Left ventricle myocardium inferior (tissue), 1 donor: ENCODE data around the gene RCHY1. TPM values are rescaled to one million over a fixed set of nuclear protein-coding genes. Genes with fewer than 3 reads are reported as not detected.
"Not testable (repeated sequence)": the region's sequence is repeated elsewhere in the genome, so short reads cannot be mapped to it uniquely, and the experiment has no call there.

Experiments used
- DNase-seq: peaks from one replicate; pipeline ENCODE4 v3.0.0-alpha.2; 2020
- H3K27ac ChIP-seq: fragments of 200-600 bp; replicated peaks from 2 replicates; pipeline ENCODE4 v1.8.0; 2021
- H3K27me3 ChIP-seq: fragments of 200-600 bp; 2 replicates; pipeline ENCODE4 v1.8.0; 2021; ENCODE audit warnings: low read depth
- H3K36me3 ChIP-seq: fragments of 200-600 bp; 2 replicates; pipeline ENCODE4 v1.8.0; 2021
- H3K4me1 ChIP-seq: fragments of 200-600 bp; 2 replicates; pipeline ENCODE4 v1.8.0; 2021
- H3K4me3 ChIP-seq: fragments of 200-600 bp; 2 replicates; pipeline ENCODE4 v1.8.0; 2021; ENCODE audit warnings: mild to moderate bottlenecking, moderate library complexity
- H3K9me3 ChIP-seq: fragments of 200-600 bp; replicated peaks from 2 replicates; pipeline ENCODE4 v1.8.0; 2021
- CTCF ChIP-seq: fragments of 200-600 bp; IDR thresholded peaks from 2 replicates; pipeline ENCODE4 v1.8.0; 2021; ENCODE audit warnings: antibody characterized with exemption, mild to moderate bottlenecking, borderline replicate concordance
- intact Hi-C: fragments of 100-400 bp; cut with micrococcal nuclease; formaldehyde crosslinking; loops from one replicate; pipeline ENCODE4 v1.11.0; 2022
- total RNA-seq: library from RNA; stranded (reverse); fragmentation: NEBNext Ultra II Directional; extraction: Animal tissue kit (Norgen Biotek cat#: 25700); gene quantifications from one replicate; pipeline ENCODE4 v1.2.1, GENCODE V29; 2021
- donor health status: DM: no; HTN: yes; CAD: no; lungs with severe emphysema.

Gene RCHY1
- total RNA-seq, 1 donor from 2014 or later, result 42.6 TPM

GRCh38 chr4:75549019-75549418 is 34.8 kb upstream of the RCHY1 start:
- DNase-seq, result no peak
- H3K4me3 ChIP-seq, result no peak overlapping the region
- no peak for TF ChIP-seq CTCF
- intact Hi-C loops, result no loop called here
- H3K4me1 ChIP-seq, result no peaks in the 10 kb centered on the region
- peaks cover 17% of the 10 kb centered on the region for H3K36me3 ChIP-seq
- no peak overlapping the region for H3K27ac ChIP-seq
- H3K9me3 ChIP-seq, result no peaks in the 10 kb centered on the region
- H3K27me3 ChIP-seq, result no peaks in the 10 kb centered on the region

DNA sequence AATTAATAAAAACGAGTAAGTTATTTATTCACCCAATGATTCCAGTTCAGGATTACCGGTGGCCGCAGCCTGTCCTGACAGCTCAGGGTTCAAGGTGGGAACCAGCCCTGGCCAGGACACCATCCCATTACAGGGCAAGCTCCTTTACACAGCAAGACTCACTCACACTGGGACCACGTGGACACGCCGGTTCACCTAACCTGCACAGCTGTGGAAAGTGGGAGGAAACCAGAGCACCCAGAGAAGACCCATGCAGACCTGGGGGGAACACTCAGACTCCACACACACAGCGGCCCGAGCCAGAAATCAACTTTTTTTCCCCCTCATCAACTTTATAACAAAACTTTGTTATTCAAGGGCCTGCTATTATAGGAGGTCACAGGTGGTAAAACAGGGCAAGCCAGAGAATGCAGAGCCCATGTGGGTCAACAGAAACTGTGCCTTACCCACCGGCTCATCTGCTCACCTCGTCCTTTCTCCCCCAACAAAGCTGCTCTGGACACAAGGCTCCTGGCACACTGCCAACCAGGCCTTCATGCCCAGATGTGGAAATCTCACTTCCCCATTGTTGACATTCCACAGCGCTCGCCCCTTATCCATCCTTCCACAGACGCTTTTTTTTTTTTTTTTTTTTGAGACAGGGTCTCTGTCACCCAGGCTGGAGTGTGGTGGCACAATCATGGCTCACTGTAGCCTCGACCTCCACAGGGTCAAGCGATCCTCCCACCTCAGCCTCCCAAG is 33.6 kb upstream of the RCHY1 start:
- Histone ChIP-seq H3K36me3 (peaks cover 28% of the 10 kb centered on the region), H3K4me3 (no peak overlapping the region), H3K27ac (no peak overlapping the region), H3K9me3 (no peaks in the 10 kb centered on the region), H3K4me1 (no peaks in the 10 kb centered on the region), H3K27me3 (no peaks in the 10 kb centered on the region)
- no peak for TF ChIP-seq CTCF
- intact Hi-C loops, result no loop called here
- peak; percentile 44 for DNase-seq

GRCh38 chr4:75545526-75545925 is 31.3 kb upstream of the RCHY1 start:
- Histone ChIP-seq H3K9me3 (no peaks in the 10 kb centered on the region), H3K36me3 (peaks cover 40% of the 10 kb centered on the region), H3K4me3 (no peak overlapping the region), H3K27ac (no peak overlapping the region), H3K4me1 (no peaks in the 10 kb centered on the region), H3K27me3 (no peaks in the 10 kb centered on the region)
- no peak for DNase-seq
- no peak for TF ChIP-seq CTCF
- intact Hi-C loops, result no loop called here

GRCh38 chr4:75544870-75545269 is 30.7 kb upstream of the RCHY1 start:
- Histone ChIP-seq H3K4me1 (no peaks in the 10 kb centered on the region), H3K9me3 (no peaks in the 10 kb centered on the region), H3K36me3 (peaks cover 47% of the 10 kb centered on the region), H3K4me3 (no peak overlapping the region), H3K27me3 (no peaks in the 10 kb centered on the region), H3K27ac (no peak overlapping the region)
- intact Hi-C loops, result no loop called here
- no peak for DNase-seq
- TF ChIP-seq CTCF, result no peak

DNA sequence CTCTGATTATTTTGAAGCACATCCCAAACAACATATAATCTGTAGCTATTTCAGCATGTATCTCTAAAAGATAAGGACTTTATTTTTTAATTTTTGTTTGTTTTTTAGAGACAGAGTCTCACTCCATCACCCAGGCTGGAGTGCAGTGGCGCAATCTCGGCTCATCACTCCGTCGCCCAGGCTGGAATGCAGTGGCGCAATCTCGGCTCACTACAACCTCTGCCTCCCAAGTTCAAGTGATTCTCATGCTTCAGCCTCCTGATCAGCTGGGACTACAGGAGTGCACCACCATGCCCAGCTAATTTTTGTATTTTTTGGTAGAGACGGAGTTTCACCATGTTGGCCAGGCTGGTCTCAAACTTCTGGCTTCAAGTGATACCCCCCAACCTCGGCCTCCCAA is 30.0 kb upstream of the RCHY1 start:
- intact Hi-C loops, H3K27ac ChIP-seq, H3K4me3 ChIP-seq, H3K9me3 ChIP-seq, H3K4me1 ChIP-seq, DNase-seq, H3K27me3 ChIP-seq: not testable (repeated sequence)
- peaks cover 49% of the 10 kb centered on the region for H3K36me3 ChIP-seq

GRCh38 chr4:75542824-75543223 is 28.6 kb upstream of the RCHY1 start:
- Histone ChIP-seq H3K27me3 (no peaks in the 10 kb centered on the region), H3K4me1 (no peaks in the 10 kb centered on the region), H3K27ac (no peak overlapping the region), H3K36me3 (peaks cover 49% of the 10 kb centered on the region), H3K9me3 (no peaks in the 10 kb centered on the region), H3K4me3 (no peak overlapping the region)
- no peak for DNase-seq
- intact Hi-C loops, result no loop called here
- no peak for TF ChIP-seq CTCF

DNA sequence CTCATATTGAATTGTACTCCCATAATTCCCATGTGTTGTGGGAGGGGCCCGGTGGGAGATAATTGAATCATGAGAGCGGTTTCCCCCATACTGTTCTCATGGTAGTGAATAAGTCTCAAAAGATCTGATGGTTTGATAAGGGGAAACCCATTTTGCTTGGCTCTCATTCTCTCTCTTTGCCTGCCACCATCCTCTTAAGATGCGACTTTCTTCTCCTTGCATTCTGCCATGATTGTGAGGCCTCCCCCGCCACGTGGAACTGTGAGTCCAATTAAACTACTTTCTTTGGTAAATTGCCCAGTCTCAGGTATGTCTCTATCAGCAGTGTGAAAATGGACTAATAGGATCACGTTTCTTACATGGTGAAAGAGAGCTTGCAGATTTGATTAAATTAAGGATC is 23.1 kb upstream of the RCHY1 start:
- H3K4me1 ChIP-seq, DNase-seq, intact Hi-C loops, H3K27ac ChIP-seq, H3K27me3 ChIP-seq, H3K4me3 ChIP-seq: not testable (repeated sequence)
- peaks cover 29% of the 10 kb centered on the region for H3K36me3 ChIP-seq
- H3K9me3 ChIP-seq, result peaks cover 13% of the 10 kb centered on the region

DNA sequence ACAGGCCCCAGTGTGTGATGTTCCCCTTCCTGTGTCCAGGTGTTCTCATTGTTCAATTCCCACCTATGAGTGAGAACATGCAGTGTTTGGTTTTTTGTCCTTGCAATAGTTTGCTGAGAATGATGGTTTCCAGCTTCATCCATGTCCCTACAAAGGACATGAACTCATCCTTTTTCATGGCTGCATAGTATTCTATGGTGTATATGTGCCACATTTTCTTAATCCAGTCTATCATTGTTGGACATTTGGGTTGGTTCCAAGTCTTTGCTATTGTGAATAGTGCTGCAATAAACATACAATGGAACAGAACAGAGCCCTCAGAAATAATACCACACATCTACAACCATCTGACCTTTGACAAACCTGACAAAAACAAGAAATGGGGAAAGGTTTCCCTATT is 19.7 kb upstream of the RCHY1 start:
- H3K27ac ChIP-seq, DNase-seq, intact Hi-C loops, H3K4me3 ChIP-seq, H3K27me3 ChIP-seq, H3K4me1 ChIP-seq: not testable (repeated sequence)
- H3K9me3 ChIP-seq, result peaks cover 16% of the 10 kb centered on the region
- H3K36me3 ChIP-seq, result peaks cover 46% of the 10 kb centered on the region

- H3K4me3 ChIP-seq, H3K27ac ChIP-seq, H3K4me1 ChIP-seq, DNase-seq, H3K27me3 ChIP-seq, intact Hi-C loops: not testable (repeated sequence)
- H3K36me3 ChIP-seq, result peaks cover 50% of the 10 kb centered on the region
- peaks cover 16% of the 10 kb centered on the region for H3K9me3 ChIP-seq
Measured at GRCh38 chr4:75533339-75533887, 19.2 kb upstream of the RCHY1 start.
